Mucosa of descending colon (tissue), 3 donors: ENCODE measurements around the gene BCDIN3D. TPM values are rescaled to one million over a fixed set of nuclear protein-coding genes. Genes with fewer than 3 reads are reported as not detected.
A peak's percentile ranks its signal among the peaks of the same experiment; 100 is the strongest.

Source experiments
- ATAC-seq: fragments of 200-7000 bp; cut with Tn5 transposase; one replicate; pipeline ENCODE4 v1.9.1; 2020; ENCODE audit warnings: mild to moderate bottlenecking, moderate library complexity
- DNase-seq, 3 donors: peaks; one replicate each; pipeline ENCODE4 v3.0.0-alpha.2; 2020
- H3K36me3 ChIP-seq: fragments of 200-600 bp; one replicate; pipeline ENCODE4 v1.8.0; 2021; ENCODE audit warnings: low read depth, mild to moderate bottlenecking
- H3K4me1 ChIP-seq: fragments of 200-600 bp; one replicate; pipeline ENCODE4 v1.8.0; 2021; ENCODE audit warnings: low read depth, mild to moderate bottlenecking
- H3K4me3 ChIP-seq: fragments of 200-600 bp; one replicate; pipeline ENCODE4 v1.8.0; 2021; ENCODE audit warnings: mild to moderate bottlenecking
- H3K9me3 ChIP-seq: fragments of 200-600 bp; one replicate; pipeline ENCODE4 v1.8.0; 2021; ENCODE audit warnings: mild to moderate bottlenecking
- CTCF ChIP-seq: fragments of 200-600 bp; IDR thresholded peaks from one replicate; pipeline ENCODE4 v1.8.0; 2022; ENCODE audit warnings: antibody characterized with exemption, mild to moderate bottlenecking
- intact Hi-C, 2 donors: fragments of 100-400 bp; cut with DNase I in 1 of 2; cut with micrococcal nuclease in 1 of 2; formaldehyde crosslinking; loops; one replicate each; pipeline versions ENCODE4 v1.11.0 to v1.11.1; 2022; cut with DNase I, micrococcal nuclease
- total RNA-seq, 3 donors: library from RNA; stranded (reverse); fragmentation: NEBNext Ultra II Directional in 2 of 3; extraction: Animal tissue kit (Norgen Biotek cat#: 25700) in 2 of 3; gene quantifications; one replicate each; pipeline versions ENCODE4 v1.2.1 to v1.2.4, GENCODE V29; 2021 to 2023
- donor health status: DM: no; HTN: no; CAD: no; lungs with moderate emphysema.
- donor health status: DM: no; HTN: no; CAD: no.
- donor health status: DM: no; HTN: yes; CAD: no.

The BCDIN3D gene
- total RNA-seq, 3 donors from 2014 or later, result 3.0 to 5.0 (median 3.7) TPM

GRCh38 chr12:49811961-49812401 is 30.9 kb downstream of the BCDIN3D start:
- TF ChIP-seq CTCF, result no peak
- Histone ChIP-seq H3K4me1 (peaks cover 3% of the 10 kb centered on the region), H3K4me3 (no peak overlapping the region), H3K9me3 (no peaks in the 10 kb centered on the region), H3K36me3 (no peaks in the 10 kb centered on the region)
- DNase-seq, result no peak
- ATAC-seq, result no peak
- intact Hi-C loops, result no loop called here

- H3K4me1 ChIP-seq, result peaks cover 3% of the 10 kb centered on the region
- H3K36me3 ChIP-seq, result no peaks in the 10 kb centered on the region
- no peaks in the 10 kb centered on the region for H3K9me3 ChIP-seq
- H3K4me3 ChIP-seq, result no peak overlapping the region
- DNase-seq (no peak), ATAC-seq (no peak)
- intact Hi-C loops, result no loop called here
- TF ChIP-seq CTCF, result no peak
Measured at GRCh38 chr12:49811136-49811535, 31.8 kb downstream of the BCDIN3D start.

GRCh38 chr12:49809906-49810389 is 33.0 kb downstream of the BCDIN3D start:
- no peak overlapping the region for H3K4me3 ChIP-seq
- peaks cover 3% of the 10 kb centered on the region for H3K4me1 ChIP-seq
- no peak for TF ChIP-seq CTCF
- H3K9me3 ChIP-seq, result no peaks in the 10 kb centered on the region
- no peak for DNase-seq
- no peak for ATAC-seq
- no peaks in the 10 kb centered on the region for H3K36me3 ChIP-seq
- intact Hi-C loops, result no loop called here

GRCh38 chr12:49809381-49809905 is 33.5 kb downstream of the BCDIN3D start:
- peak; percentile 47 for ATAC-seq

GRCh38 chr12:49808686-49809380 is 34.1 kb downstream of the BCDIN3D start:
- Histone ChIP-seq H3K9me3 (no peaks in the 10 kb centered on the region), H3K4me3 (no peak overlapping the region), H3K36me3 (no peaks in the 10 kb centered on the region), H3K4me1 (peaks cover 3% of the 10 kb centered on the region)
- peak; percentile 27 for ATAC-seq
- no peak for TF ChIP-seq CTCF
- intact Hi-C loops, result no loop called here
- no peak for DNase-seq

More at GRCh38 chr12:49809381-49809905, 33.5 kb downstream of the BCDIN3D start:
- H3K9me3 ChIP-seq, result no peaks in the 10 kb centered on the region
- peaks cover 3% of the 10 kb centered on the region for H3K4me1 ChIP-seq
- H3K36me3 ChIP-seq, result no peaks in the 10 kb centered on the region
- no peak overlapping the region for H3K4me3 ChIP-seq
- no peak for DNase-seq
- intact Hi-C loops, result no loop called here
- no peak for TF ChIP-seq CTCF
